Ovary (tissue), 9 donors: ENCODE results near the gene DDX49. TPM values are rescaled to one million over a fixed set of nuclear protein-coding genes. Genes with fewer than 3 reads are reported as not detected.
A peak's percentile ranks its signal among the peaks of the same experiment; 100 is the strongest.

ENCODE experiments used
- DNase-seq, 5 donors: peaks; one replicate each; pipeline ENCODE4 v3.0.0-alpha.2; 2019 to 2020
- H3K27ac ChIP-seq, 2 donors: fragments of 200-600 bp; one replicate each; pipeline versions ENCODE4 v1.5.1 to v1.8.0; 2019 to 2022
- H3K27me3 ChIP-seq: fragments of 200-600 bp; one replicate; pipeline ENCODE4 v1.8.0; 2022
- H3K36me3 ChIP-seq: fragments of 200-600 bp; sonication (generic); one replicate; pipeline ENCODE4 v1.5.1; 2019
- H3K4me1 ChIP-seq: one replicate; pipeline ENCODE4 v1.8.1; 2013; ENCODE audit warnings: mild to moderate bottlenecking, moderate library complexity; ENCODE audit not compliant: insufficient read depth
- H3K4me3 ChIP-seq: fragments of 200-600 bp; sonication (generic); one replicate; pipeline ENCODE4 v1.5.1; 2017
- H3K9me3 ChIP-seq, 2 donors: fragments of 200-600 bp in 1 of 2; sonication (generic) in 1 of 2; one replicate each; pipeline versions ENCODE4 v1.5.1 to v1.8.1; 2013 to 2019; ENCODE audit warnings: mild to moderate bottlenecking in 1 of 2, moderate library complexity in 1 of 2
- EP300 ChIP-seq: sonication (generic); formaldehyde crosslinking; IDR thresholded peaks from one replicate; pipeline ENCODE4 v1.6.1; 2017; ENCODE audit warnings: antibody characterized with exemption
- POLR2A ChIP-seq: fragments of 450-650 bp; IDR thresholded peaks from one replicate; pipeline ENCODE4 v1.6.1; 2017; ENCODE audit warnings: antibody characterized with exemption, mild to moderate bottlenecking, moderate library complexity
- WGBS, 3 donors: extraction: QIAGEN DNeasy Blood & Tissue Kit in 1 of 3; methylation state at CpG; one replicate each; pipeline versions ENCODE4 v1.1.5 to v1.1.7; 2013 to 2017; 5-methylcytosine and 5-hydroxymethylcytosine counted together
- intact Hi-C, 4 donors: fragments of 100-400 bp; cut with DNase I; formaldehyde crosslinking; loops; one replicate each; pipeline versions ENCODE4 v1.11.0 to v1.15.1; 2022 to 2023
- polyA plus RNA-seq, 2 donors: library from polyadenylated mRNA; stranded (reverse); fragments of 200-250 nt in 1 of 2; fragments of 350-450 nt in 1 of 2; fragmentation: Illumina TruSeq in 1 of 2; extraction: RNeasy Lipid Tissue Mini Kit (QIAGEN cat#74804) in 1 of 2; gene quantifications; one replicate each; pipeline ENCODE4 v1.2.3, GENCODE V29; 2013 to 2014
- total RNA-seq, 7 donors: library from RNA; depleted of rRNA in 2 of 7; stranded (reverse); fragments of >200 nt in 2 of 7; fragmentation: NEBNext Ultra II Directional in 3 of 7; extraction: Animal tissue kit (Norgen Biotek cat#: 25700) in 3 of 7; gene quantifications; one replicate each; pipeline versions ENCODE4 v1.1.0 to v1.2.4, GENCODE V29; 2016 to 2023
- TF ChIP-seq, protein P1 (sequence below), 3 donors: fragments of 450-650 bp in 2 of 3; fragments of 200-600 bp in 1 of 3; IDR thresholded peaks; one replicate each; pipeline versions ENCODE4 v1.5.1 to v1.8.0; 2016 to 2022; ENCODE audit warnings: antibody characterized with exemption in 3 of 3, mild to moderate bottlenecking in 1 of 3
- donor health status: DM: no; HTN: no; CAD: no; lungs with moderate emphysema.
- donor health status: DM: no; HTN: no; CAD: no.
- donor health status: Bipolar disorder and iron deficiency.
- donor health status: DM: yes; HTN: yes; CAD: no.
- donor health status: DM: no; HTN: no; CAD: no.
- donor health status: DM: yes; HTN: yes; CAD: no.

Gene DDX49
- total and polyA plus RNA-seq, 9 donors, result 19.4 to 37.9 (median 32.8) TPM

DNA sequence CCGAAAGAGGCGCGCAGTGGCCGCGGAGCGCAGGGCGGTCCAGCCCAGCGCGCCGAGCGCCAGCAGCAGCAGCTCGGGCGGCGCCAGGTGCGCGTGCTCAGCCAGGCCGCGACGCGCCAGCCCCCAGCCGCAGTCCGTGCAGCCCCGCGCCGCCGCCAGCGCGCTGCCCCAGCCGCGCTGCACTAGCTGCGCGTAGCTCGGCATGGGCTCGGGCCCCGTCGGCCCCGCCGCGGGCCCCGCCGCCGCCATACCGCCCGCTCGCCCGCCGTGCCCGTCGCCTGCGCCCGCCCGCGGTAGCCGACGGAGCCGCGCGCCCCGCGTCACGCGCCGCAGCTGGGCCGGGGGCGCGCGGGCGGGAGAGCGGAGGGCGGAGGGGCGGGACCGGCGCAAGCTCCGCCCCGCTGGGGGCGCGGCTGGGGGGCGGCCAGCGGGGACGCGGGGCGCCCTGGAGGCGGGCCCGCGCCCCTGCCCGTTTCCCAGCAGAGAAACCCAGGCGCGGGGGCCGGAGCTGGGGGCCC lies 23.6 kb upstream of the DDX49 start, which contains the start of gene CERS1:
Gene CERS1, minus strand, starts transcription at position 335 of the 518 bp plus-strand sequence. Its CDS starts 86 bp downstream, at position 249.
- H3K27ac ChIP-seq, result no peak within 1 kb of the TSS
- intact Hi-C loops, result no loop called here
- TF ChIP-seq POLR2A, result no peak
- TF ChIP-seq EP300, result no peak
- TF ChIP-seq, protein P1, sequence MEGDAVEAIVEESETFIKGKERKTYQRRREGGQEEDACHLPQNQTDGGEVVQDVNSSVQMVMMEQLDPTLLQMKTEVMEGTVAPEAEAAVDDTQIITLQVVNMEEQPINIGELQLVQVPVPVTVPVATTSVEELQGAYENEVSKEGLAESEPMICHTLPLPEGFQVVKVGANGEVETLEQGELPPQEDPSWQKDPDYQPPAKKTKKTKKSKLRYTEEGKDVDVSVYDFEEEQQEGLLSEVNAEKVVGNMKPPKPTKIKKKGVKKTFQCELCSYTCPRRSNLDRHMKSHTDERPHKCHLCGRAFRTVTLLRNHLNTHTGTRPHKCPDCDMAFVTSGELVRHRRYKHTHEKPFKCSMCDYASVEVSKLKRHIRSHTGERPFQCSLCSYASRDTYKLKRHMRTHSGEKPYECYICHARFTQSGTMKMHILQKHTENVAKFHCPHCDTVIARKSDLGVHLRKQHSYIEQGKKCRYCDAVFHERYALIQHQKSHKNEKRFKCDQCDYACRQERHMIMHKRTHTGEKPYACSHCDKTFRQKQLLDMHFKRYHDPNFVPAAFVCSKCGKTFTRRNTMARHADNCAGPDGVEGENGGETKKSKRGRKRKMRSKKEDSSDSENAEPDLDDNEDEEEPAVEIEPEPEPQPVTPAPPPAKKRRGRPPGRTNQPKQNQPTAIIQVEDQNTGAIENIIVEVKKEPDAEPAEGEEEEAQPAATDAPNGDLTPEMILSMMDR (IDR thresholded peaks at IDR 0.05), result no peak

DNA sequence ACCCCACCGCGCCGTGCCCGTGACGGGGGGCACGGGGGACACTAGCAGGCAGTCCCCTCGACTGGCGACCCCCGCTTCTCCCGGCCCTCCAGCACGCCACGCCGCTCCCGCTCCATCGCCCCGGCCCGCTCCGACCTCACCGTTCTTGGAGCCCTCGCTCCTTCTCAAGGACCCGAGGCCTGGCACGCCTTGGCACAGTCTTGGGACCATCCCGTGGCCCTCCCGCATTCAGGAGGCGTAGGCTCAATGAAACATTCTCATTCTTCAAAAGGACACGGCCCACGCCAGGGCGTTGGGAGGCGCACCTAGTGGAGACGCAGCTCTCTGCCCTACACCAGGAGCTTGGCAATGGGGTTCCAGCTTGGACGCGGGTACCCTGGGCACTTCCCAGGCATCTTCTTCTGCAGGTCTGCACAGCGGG lies 23.1 kb upstream of the DDX49 start:
- no peaks in the 10 kb centered on the region for H3K9me3 ChIP-seq
- WGBS, 3 donors, result 5 to 25% (median 14%) methylated on average over 22 to 33 of the region's 33 CpGs
- H3K4me3 ChIP-seq, result no peak overlapping the region
- H3K36me3 ChIP-seq, result no peaks in the 10 kb centered on the region
- DNase-seq, result no peak
- H3K27me3 ChIP-seq, result no peaks in the 10 kb centered on the region
- H3K27ac ChIP-seq, result no peak overlapping the region
- TF ChIP-seq, protein P1 (IDR thresholded peaks at IDR 0.05), result no peak
- no peak for TF ChIP-seq EP300
- TF ChIP-seq POLR2A, result no peak
- intact Hi-C loops, result no loop called here
- H3K4me1 ChIP-seq, result peaks cover 4% of the 10 kb centered on the region

More for the DNA sequence above, 23.6 kb upstream of the DDX49 start, which contains the start of gene CERS1:
- peak within 1 kb of the TSS; percentile 30 for H3K4me3 ChIP-seq
- 0 to 1% (median 1%) methylated on average over 21 to 89 of the region's 89 CpGs for WGBS, 3 donors
- peaks cover 4% of the 10 kb centered on the region for H3K4me1 ChIP-seq
- no peaks in the 10 kb centered on the region for H3K9me3 ChIP-seq
- no peaks in the 10 kb centered on the region for H3K27me3 ChIP-seq
- H3K36me3 ChIP-seq, result no peaks in the 10 kb centered on the region
- peak in 1 of 5 donors; percentile 51 for DNase-seq

- intact Hi-C loops, result no loop called here
- no peak overlapping the region for H3K27ac ChIP-seq
- 92 to 95% (median 94%) methylated on average over 25 of the region's 25 CpGs for WGBS, 3 donors
- TF ChIP-seq POLR2A (no peak), EP300 (no peak)
- TF ChIP-seq, protein P1 (IDR thresholded peaks at IDR 0.05), result no peak
- peaks cover 4% of the 10 kb centered on the region for H3K4me1 ChIP-seq
- H3K36me3 ChIP-seq, result no peaks in the 10 kb centered on the region
- no peaks in the 10 kb centered on the region for H3K27me3 ChIP-seq
- H3K9me3 ChIP-seq, result no peaks in the 10 kb centered on the region
- no peak for DNase-seq
- H3K4me3 ChIP-seq, result no peak overlapping the region
Observed at GRCh38 chr19:18897094-18898029, 22.2 kb upstream of the DDX49 start.

DNA sequence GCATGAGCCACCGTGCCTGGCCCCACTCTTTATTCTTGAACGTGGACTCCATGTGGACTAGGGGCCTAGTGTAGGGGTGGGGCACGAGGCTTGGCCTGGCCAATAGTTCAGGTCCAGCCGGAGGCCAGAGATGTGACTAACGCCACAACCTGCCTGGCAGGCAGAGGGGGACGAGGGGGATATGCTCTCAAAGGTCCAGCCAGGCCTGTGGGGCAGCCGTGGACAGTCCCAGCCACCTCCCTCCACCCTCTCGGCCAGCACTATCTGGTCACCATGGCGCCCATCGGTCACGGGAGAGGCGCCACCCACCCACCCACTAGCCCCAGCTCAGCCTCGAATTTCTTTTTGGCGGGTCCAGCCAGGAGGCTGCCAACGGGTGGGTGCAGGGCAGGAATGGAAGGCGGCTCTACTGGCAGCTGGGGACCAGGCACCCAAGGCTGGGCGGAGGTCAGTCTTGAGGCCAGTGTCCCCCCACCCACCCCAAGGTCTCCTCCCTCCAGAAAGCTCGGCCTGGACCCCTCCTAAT lies 21.4 kb upstream of the DDX49 start:
- Histone ChIP-seq H3K4me3 (no peak overlapping the region), H3K27ac (no peak overlapping the region), H3K9me3 (no peaks in the 10 kb centered on the region), H3K27me3 (no peaks in the 10 kb centered on the region), H3K36me3 (no peaks in the 10 kb centered on the region), H3K4me1 (peaks cover 4% of the 10 kb centered on the region)
- intact Hi-C loops, result no loop called here
- DNase-seq, result peak in 1 of 5 donors; percentile 19
- TF ChIP-seq, protein P1 (IDR thresholded peaks at IDR 0.05), result no peak
- 38 to 55% (median 38%) methylated on average over 18 of the region's 18 CpGs for WGBS, 3 donors
